ENCODE data around the gene PRPH.

The PRPH gene

GRCh38 chr12:49347311-49348193 lies 52.6 kb downstream of the PRPH start:
- peak; percentile 70 for DNase-seq

Data from central memory CD4-positive, alpha-beta T cell (primary cell).